Stimulated activated CD4-positive, alpha-beta T cell treated with anti-CD3 and anti-CD28 coated beads, Interleukin-4, amount 100 ng/mL, for 4 hours (primary cell): ENCODE measurements around the gene OXLD1.

Source experiments
- DNase-seq, 2 experiments: peaks; one replicate each; pipeline ENCODE4 v3.0.0-alpha.2; 2020

OXLD1 gene

DNA sequence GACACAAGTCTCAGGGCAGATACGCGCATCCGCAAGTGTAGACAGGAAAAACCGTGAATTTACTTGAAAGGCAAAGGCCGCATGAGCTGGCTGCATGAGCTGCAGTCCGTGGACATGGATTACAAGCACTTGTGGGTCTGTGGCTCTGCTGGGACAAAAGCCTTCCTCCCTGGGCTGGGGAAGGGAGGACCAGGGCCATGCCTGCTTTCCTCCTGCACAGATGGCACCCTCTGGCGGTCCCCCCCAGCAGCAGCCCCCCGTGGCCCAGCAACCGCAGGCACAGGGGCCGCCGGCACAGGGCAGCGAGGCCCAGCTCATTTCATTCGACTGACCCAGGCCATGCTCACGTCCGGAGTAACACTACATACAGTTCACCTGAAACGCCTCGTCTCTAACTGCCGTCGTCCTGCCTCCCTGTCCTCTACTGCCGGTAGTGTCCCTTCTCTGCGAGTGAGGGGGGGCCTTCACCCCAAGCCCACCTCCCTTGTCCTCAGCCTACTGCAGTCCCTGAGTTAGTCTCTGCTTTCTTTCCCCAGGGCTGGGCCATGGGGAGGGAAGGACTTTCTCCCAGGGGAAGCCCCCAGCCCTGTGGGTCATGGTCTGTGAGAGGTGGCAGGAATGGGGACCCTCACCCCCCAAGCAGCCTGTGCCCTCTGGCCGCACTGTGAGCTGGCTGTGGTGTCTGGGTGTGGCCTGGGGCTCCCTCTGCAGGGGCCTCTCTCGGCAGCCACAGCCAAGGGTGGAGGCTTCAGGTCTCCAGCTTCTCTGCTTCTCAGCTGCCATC, 35.1 kb upstream of the OXLD1 start:
- no peak for DNase-seq

DNA sequence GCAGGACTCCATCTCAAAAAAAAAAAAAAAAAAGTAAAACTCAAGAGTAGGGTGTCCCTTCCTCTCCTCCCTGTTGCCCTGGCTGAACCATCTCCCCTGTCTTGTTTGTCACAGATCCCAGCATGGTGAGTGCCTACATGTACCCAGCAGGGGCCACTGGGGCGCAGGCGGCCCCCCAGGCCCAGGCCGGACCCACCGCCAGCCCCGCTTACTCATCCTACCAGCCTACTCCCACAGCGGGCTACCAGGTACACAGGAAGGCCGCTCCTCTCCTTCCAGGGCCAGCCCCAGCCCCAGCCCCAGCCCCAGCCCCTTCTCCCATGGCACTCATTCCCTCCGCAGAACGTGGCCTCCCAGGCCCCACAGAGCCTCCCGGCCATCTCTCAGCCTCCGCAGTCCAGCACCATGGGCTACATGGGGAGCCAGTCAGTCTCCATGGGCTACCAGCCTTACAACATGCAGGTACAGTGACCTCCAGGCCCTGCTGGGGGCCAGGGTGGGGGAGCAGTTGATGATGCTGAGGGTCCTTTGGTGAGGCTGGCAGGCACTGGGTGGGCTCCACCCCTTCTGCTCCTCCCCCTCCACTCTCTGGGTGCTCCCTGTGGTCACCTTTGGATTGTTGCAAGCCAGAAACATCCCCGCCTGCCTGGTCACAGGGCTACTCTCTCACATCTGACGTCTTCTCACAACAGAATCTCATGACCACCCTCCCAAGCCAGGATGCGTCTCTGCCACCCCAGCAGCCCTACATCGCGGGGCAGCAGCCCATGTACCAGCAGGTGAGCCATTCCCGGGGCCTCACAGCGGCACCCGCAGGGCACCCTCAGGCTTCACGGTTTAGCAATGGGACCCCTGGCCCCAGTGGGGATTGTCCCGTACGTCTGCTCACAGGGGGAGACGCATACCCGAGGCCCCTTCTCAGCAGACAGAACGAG, 34.2 kb upstream of the OXLD1 start:
- DNase-seq = no peak

DNA sequence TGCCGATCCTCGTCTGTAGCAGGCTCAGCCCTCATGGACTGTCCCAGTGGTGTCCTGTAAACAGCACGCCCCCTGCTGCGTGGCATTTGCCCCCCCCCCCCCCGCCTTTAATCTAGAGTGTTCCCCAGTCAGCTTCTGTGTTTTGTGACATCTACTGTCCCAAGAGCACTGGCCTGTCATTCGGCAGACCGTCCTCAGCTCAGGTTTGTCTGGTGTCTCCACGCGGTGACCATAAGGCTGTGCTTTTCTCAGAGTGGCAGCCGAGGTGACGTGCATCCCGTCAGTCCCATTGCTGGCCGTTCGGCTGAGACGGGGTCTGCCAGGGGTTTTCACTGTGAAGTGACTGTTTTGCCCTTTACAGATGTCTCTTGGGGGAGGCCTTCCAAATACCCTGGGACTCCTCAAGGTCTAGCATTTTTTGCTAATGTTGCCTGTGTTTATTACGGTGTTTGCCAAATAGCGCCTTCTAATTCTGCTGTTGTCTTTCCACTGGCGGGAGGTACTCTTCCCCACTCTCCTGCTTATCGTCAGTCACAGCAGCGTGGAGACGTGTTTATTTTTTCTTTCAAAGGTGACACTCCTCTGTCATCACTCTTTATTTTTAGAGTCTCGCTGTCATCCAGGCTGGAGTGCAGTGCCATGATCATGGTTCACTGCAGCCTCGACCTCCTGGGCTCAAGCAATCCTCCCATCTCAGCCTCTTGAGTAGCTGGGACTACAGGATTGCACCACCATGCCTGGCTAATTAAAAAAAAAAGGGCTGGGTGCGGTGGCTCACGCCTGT, 31.0 kb upstream of the OXLD1 start:
- DNase-seq = no peak

DNA sequence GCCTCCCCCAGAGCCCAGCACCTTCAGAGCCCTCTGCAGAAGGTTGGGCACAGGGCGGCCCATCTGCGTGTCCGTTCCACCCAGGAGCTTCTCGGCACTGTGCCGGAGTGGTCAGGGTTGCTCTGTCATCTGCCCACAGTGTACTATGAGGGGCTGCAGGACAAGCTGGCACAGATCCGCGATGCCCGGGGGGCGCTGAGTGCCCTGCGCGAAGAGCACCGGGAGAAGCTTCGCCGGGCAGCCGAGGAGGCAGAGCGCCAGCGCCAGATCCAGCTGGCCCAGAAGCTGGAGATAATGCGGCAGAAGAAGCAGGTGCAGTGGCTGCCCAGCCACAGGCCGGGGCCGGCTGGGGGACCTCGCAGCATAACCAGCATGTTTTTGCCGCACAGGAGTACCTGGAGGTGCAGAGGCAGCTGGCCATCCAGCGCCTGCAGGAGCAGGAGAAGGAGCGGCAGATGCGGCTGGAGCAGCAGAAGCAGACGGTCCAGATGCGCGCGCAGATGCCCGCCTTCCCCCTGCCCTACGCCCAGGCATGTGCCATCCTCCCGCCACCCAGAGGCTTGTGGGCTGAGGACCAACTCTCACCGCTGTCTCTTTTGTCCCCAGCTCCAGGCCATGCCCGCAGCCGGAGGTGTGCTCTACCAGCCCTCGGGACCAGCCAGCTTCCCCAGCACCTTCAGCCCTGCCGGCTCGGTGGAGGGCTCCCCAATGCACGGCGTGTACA, 30.0 kb upstream of the OXLD1 start:
- no peak for DNase-seq

DNA sequence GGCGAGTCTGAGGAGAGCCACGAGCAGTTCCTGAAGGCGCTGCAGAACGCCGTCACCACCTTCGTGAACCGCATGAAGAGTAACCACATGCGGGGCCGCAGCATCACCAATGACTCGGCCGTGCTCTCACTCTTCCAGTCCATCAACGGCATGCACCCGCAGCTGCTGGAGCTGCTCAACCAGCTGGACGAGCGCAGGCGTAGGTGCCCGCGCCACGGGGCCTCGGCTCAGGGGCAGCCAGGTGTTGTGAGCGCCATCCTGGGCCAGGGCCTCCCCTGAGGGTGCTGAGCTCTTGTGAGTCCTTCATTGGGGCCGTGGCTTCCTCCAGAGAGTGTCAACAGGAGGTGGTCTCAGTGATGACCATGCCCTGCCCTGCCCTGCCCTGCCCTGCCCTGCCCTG, 29.4 kb upstream of the OXLD1 start:
- no peak for DNase-seq

DNA sequence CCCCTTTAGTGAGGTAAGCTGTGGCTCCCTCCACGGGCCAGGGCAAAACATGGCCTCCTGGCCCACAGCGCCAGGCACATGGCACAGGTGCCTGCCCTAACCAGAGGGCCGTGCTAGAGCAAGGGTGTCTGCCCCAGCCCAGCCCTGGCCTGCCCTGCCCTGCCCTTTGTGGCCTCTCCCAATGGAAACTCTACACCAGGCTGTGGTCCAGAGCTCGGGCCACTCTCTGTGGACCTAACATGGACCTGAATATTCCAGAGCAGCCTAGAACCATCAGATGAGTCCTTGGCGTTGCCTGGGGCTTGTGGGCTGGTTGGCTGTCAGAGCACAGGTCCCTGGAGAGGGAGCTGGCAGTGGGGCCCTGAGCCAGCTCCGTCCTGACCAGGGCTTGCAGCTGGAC, 28.8 kb upstream of the OXLD1 start:
- DNase-seq = no peak

DNA sequence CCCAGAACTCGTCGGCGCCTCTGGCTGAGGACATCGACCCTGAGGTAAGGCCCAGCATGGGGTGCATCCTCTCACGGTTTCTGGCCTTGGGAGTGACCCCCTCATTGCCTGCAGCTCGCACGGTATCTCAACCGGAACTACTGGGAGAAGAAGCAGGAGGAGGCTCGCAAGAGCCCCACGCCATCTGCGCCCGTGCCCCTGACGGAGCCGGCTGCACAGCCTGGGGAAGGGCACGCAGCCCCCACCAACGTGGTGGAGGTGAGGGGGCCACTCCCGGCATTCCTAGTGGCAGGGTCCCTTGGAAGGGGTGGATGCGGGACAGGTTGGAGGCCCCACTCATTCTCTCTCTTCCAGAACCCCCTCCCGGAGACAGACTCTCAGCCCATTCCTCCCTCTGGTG, 28.4 kb upstream of the OXLD1 start:
- no peak for DNase-seq

DNA sequence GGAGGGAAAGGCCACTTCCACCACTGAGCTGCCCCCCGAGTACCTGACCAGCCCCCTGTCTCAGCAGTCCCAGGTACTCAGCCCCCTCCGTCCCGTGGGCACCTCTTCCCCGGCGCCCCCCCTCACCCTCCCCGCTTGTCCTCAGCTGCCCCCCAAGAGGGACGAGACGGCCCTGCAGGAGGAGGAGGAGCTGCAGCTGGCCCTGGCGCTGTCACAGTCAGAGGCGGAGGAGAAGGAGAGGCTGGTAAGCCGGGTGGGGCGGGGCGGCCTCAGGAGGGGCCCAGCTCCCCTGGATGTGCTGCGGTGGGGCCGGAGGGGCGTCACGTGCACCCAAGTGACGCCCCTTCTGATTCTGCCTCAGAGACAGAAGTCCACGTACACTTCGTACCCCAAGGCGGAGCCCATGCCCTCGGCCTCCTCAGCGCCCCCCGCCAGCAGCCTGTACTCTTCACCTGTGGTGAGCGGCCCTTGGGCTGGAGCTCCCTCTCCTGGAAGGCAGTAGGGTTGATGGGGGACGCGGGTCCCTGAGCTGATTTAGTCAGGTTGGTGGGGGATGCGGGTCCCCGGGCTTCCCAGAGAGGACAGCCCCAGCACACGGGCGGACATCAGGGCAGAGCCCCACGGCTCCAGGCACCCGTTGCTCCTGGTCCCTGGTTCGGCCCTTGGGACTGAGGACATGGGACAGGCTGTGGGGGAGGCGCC, 27.3 kb upstream of the OXLD1 start:
- no peak for DNase-seq

DNA sequence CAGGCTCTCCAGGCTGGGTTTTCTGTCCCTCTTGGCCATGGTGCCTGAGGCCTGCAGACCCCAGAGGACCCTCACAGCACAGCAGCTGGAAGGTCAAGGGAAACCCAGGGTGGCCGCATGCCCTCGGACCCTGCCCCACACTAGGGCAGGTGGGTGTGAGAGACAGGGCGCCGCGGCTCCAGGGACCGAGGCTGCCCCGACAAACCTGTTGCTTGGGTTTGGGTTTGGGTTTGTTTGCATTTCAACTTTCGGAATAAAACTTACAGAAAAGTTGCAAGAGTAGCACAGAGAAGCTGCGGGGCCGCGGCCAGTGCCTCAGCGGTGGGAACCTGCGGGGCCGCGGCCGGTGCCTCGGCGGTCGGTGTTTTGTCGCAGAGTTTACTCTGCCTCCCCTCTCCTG, 25.2 kb upstream of the OXLD1 start:
- no peak for DNase-seq

DNA sequence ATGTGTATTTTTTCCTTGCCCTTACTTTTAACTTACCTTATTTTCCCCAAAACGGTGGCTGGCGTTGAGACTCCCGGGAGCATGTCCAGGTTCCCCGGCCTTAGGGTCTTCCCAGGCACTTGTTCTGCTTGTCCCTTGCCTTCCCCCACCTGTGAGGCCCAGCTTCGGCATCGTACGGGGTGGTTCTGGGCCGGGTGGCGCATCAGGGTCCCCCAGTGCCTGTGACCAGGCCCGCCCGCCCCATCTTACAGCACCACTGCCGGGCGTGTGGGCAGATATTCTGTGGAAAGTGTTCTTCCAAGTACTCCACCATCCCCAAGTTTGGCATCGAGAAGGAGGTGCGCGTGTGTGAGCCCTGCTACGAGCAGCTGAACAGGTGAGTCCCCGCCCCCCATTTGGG, 24.8 kb upstream of the OXLD1 start:
- DNase-seq = no peak

DNA sequence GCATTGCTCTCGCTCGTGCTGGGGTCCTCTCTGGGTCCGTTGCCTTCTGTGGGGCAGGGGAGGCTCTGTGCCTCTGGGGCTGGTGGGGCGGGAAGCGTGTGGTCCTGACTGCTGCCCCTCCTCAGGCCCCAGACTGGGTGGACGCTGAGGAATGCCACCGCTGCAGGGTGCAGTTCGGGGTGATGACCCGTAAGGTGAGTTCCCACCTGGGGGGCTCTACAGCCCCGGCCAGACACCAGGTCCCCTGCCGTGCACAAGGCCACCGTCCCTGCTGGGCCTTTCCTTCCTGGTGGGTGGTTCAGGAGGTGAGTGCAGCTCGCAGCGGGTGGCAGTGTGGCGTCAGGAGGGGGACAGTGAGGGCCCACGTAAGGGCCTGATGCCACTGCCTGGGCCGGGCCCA, 24.1 kb upstream of the OXLD1 start:
- no peak for DNase-seq

DNA sequence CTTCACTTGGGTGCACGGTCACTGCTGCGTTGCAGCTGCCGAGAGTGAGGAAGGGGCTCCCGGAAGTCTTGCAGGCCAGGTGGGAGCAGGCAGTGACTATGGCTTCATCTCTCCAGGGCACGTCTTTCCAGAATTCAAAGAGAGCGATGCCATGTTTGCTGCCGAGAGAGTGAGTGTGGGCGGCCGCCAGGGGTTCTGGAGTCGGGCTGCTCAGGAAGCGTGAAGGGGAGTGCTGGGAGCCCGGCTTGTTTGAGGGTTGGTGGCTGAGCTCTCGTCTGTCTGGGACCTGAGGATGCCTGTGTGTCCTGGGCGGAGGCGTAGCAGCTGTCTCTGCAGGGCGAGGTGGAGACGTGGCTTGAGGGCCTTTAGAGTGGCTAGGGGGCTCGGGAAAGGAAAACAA, 23.7 kb upstream of the OXLD1 start:
- DNase-seq = no peak

DNA sequence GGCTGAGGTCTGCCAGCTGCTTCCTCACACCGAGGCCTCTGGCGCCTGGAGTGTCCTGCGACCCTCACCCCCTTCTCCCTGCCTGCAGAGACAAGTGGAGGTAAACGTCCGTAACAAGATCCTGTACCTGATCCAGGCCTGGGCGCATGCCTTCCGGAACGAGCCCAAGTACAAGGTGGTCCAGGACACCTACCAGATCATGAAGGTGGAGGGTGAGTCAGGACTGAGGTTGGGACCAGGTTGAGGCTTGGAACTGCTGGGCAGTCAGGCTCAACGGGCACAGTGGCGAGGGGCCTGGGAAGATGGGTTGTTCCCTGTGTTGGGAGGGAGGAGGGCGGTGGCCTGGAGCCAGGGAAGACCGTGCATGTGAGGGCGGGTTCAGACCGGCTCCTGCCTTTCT, 22.2 kb upstream of the OXLD1 start:
- no peak for DNase-seq

DNA sequence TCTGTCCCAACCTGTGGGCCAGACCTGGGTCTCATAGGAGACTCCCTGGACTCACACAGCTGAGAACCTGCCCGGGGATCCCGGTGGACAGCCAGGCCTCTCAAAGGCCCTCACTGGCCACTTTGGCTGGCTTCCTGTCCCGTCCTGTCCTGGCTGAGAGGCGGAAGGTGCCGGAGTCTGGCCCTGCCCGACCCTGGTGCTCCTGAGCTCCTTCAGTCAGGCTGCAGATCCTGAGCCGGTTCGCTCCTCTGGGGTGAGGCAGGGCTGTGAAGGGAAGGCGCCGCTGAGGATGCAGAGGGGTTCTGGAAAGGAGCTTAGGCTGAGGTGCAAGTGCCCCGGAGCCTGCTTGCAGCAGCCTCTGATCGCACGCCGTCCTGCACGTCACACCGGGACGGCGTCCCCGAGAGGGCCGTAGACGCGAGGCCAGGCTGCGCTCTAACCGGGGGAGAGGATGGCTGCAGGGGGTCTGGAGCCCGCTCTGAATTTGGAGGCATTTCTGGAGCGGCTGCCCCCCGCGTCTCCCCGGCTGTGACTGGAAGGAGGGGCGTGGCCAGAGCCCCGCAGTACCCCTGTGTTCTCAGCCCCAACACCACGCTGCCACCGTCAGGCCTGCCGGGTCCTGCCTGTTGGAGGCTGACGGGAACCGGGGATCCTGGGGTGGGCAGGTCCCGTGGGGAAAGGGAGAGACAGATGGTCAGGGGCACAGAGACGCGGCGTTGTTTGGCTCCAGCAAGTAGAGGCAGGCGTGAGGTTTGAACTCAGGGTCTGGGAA, 21.6 kb upstream of the OXLD1 start:
- no peak for DNase-seq

DNA sequence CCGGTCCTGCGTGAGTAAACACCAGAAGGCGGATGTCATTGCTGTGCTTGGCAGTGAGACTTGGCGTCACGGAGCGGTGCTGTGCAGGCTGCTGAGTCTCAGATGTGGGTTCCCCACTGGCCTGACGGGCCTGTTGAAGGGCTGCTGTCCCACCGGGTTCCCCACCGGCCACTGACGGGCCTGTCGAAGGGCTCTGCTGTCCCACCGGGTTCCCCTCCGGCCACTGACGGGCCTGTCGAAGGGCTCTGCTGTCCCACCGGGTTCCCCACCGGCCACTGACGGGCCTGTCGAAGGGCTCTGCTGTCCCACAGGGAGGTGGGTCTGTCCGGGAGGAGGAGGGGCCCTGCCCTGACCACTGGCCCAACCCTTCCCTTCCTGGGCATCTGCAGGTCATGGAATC, 20.2 kb upstream of the OXLD1 start:
- DNase-seq = no peak

DNA sequence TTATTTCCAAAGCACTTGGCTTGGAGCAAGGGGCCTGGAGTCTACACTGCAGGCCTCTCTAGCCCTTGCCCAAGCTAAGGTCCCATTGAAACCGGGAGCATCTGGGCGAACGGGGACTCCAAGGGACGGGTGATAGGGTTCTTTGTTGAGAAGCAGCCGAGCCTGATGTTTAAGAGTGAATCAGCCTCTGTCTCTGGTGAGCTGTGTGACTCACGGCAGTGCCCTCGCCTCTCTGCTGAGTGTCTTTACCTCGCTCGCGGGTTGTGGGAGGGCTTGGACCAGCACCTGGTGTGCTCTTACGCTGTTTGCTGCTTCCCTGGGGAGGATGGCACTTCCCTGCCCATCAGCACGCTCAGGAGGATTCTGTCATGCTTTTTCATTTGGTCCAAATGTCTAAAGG, 18.7 kb upstream of the OXLD1 start:
- peak; percentile 49 to 63 for DNase-seq

DNA sequence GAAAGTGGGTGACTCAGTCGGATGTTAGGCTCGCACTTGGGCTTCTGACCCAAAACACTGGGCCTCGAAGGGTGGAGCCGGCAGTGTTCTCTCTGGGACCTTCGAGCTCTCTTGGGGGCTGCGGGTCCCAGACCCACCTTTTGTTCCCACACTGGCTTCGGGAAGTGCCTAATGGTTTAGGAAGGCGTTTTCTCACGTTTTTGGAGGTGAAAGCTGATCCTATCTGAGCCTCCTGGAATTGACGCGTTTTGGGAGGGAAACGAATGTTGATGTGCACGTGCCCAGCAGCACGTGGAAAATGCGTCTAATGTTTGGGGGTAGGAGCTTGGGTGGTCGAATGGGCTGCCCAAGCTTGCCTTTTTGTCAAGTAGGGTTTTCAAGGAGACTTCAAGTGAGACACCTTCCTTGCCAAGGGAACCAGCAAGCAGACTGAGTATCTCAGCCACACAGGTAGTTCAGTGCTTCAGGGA, 18.1 kb upstream of the OXLD1 start:
- DNase-seq = no peak

DNA sequence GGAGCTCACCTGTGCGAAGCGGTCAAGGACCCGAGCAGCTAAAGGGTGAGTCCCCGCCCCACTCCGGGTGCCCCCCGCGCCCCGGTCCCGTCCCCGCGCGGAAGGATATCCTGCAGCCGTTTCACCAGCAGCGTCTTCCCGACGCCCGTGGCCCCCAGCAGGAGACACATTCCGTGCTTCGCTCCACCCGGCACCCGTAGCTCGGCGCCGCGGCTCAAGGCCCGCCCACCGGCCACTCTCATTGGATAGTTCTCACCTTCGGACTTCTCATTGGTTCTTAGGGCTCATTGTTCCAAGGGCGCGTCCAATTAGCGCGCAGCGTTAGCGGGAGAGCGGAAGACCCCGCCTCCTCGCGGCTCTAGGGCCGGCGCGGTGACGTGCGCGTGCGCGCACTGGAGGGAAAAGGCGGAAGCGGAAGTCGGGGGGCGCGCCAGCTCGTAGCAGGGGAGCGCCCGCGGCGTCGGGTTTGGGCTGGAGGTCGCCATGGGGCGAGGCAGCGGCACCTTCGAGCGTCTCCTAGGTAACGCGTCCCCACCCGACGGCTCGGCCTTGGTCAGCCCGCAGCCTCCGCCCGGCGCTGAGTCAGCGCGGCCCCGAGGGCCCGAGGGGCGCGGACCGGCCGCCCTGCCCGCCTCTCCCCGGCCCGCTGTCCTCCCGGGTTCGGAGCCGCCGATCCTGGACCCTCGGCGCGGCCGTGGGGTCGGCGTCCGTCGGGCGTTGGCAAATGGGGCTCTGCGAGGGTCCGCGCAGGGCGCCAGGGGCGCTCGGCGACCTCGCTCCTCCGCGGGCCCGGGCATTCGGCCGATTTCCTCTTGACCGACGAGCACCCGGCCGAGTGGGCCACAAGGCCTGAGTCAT, 17.4 kb upstream of the OXLD1 start, which contains the start of the genes ARL16 and HGS:
TSS of gene ARL16 (minus strand) at position 214 of the 858 bp plus-strand sequence. CDS start at position 170, 44 bp downstream.
TSS of gene HGS (plus strand) at position 428 of the 858 bp plus-strand sequence. CDS start at position 484, 56 bp downstream.
- DNase-seq = peak; percentile 95 to 97

DNA sequence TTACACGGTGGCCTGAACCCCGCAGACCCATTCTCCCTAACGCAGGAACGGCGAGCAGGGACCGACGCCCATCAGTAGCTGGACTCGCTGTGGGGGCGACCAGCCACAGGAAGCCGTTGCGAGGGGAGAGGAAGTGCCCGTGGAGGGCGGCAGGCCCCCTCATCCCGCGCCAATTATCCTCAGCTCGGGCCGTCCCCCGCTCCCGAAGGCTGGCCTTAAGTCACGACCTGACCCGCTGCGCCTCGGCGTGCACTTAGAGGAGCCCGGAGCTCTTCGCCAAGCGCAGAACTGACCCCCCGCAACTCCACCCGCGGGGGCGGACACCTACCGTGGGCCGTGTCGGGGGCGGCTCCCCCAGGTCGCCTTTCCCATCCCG, 16.8 kb upstream of the OXLD1 start:
- no peak for DNase-seq
